Body of pancreas (tissue), 4 donors: ENCODE data around the gene GLB1L2.

Experiments used
- POLR2A ChIP-seq, 3 donors: fragments of 450-650 bp; IDR thresholded peaks; one replicate each; pipeline ENCODE4 v1.6.1; 2016; ENCODE audit warnings: antibody characterized with exemption in 3 of 3, mild to moderate bottlenecking in 2 of 3
- TF ChIP-seq, protein P1 (sequence below), 7 experiments: fragments of 450-650 bp in 4 of 7; fragments of 200-600 bp in 3 of 7; sonication (generic) in 3 of 7; IDR thresholded peaks; one replicate each; pipeline ENCODE4 v1.5.1; 2016 to 2019; ENCODE audit warnings: antibody characterized with exemption in 7 of 7

DNA sequence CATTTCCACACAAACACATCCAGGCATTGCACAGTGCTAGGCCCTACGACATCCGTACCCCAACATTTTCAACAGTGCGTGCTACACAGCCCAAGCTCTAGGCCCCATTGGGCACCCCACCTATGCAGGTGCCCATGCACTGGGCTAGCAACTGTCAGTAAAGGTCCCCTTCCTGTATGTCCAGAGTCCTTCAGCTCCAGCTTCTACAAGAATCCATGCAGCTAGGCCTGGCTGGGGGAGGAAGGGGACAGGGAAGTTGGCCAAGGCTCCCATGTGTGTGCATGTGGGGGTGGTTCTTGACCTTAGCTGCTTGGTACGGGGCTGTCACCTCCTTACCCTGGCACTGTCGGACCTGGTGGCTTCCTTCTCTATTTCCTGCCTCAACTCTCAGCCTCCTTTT is 79.0 kb downstream of the GLB1L2 start:
- TF ChIP-seq, protein P1, sequence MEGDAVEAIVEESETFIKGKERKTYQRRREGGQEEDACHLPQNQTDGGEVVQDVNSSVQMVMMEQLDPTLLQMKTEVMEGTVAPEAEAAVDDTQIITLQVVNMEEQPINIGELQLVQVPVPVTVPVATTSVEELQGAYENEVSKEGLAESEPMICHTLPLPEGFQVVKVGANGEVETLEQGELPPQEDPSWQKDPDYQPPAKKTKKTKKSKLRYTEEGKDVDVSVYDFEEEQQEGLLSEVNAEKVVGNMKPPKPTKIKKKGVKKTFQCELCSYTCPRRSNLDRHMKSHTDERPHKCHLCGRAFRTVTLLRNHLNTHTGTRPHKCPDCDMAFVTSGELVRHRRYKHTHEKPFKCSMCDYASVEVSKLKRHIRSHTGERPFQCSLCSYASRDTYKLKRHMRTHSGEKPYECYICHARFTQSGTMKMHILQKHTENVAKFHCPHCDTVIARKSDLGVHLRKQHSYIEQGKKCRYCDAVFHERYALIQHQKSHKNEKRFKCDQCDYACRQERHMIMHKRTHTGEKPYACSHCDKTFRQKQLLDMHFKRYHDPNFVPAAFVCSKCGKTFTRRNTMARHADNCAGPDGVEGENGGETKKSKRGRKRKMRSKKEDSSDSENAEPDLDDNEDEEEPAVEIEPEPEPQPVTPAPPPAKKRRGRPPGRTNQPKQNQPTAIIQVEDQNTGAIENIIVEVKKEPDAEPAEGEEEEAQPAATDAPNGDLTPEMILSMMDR (IDR thresholded peaks at IDR 0.05), result no peak
- no peak for TF ChIP-seq POLR2A (IDR thresholded peaks at IDR 0.05)
